SU-DHL-6 (cell line): Measurements from ENCODE around the gene ESF1.

Experiments
- H2AFZ ChIP-seq: fragments of 200-600 bp; sonication (generic); 2 replicates; pipeline ENCODE4 v1.6.1; 2014; ENCODE audit warnings: low read depth, mild to moderate bottlenecking, moderate library complexity, mixed read lengths, antibody characterized with exemption, low read length; ENCODE audit not compliant: severe bottlenecking
- H3F3A ChIP-seq: fragments of 200-600 bp; shearing (Covaris generic); 2 replicates; pipeline ENCODE4 v1.6.0; 2016; ENCODE audit warnings: antibody characterized with exemption, mild to moderate bottlenecking; ENCODE audit not compliant: insufficient read depth
- H3K27ac ChIP-seq: fragments of 200-600 bp; sonication (generic); 2 replicates; pipeline ENCODE4 v1.5.1; 2016; ENCODE audit warnings: low read depth, mild to moderate bottlenecking, low read length, moderate library complexity, mixed read lengths
- H3K27me3 ChIP-seq: fragments of 200-600 bp; sonication (generic), shearing (Covaris generic); 2 replicates; pipeline ENCODE4 v1.6.0; 2014; ENCODE audit warnings: mild to moderate bottlenecking, low read length
- H3K36me3 ChIP-seq: fragments of 200-600 bp; sonication (generic); 2 replicates; pipeline ENCODE4 v1.6.1; 2014; ENCODE audit warnings: mild to moderate bottlenecking, low read length, mixed read lengths
- H3K4me2 ChIP-seq: fragments of 300-600, 200-600 bp; shearing (Covaris generic), sonication (generic); 2 replicates; pipeline ENCODE4 v1.6.0; 2014; ENCODE audit warnings: low read length, low read depth, mild to moderate bottlenecking; ENCODE audit not compliant: poor library complexity, severe bottlenecking
- H3K4me3 ChIP-seq: fragments of 200-600 bp; sonication (generic); 2 replicates; pipeline ENCODE4 v1.5.1; 2014; ENCODE audit warnings: antibody characterized with exemption, low read length, mild to moderate bottlenecking, mixed read lengths; ENCODE audit not compliant: insufficient read depth, poor library complexity, severe bottlenecking
- H3K79me2 ChIP-seq: fragments of 200-600 bp; sonication (generic); 2 replicates; pipeline ENCODE4 v1.6.1; 2014; ENCODE audit warnings: mild to moderate bottlenecking, low read length, moderate library complexity; ENCODE audit not compliant: insufficient read depth
- H3K9ac ChIP-seq: fragments of 200-600 bp; sonication (generic); 2 replicates; pipeline ENCODE4 v1.7.0; 2014; ENCODE audit warnings: mild to moderate bottlenecking, low read length
- H3K9me2 ChIP-seq: fragments of 200-600 bp; sonication (generic); replicated peaks from 2 replicates; pipeline ENCODE4 v1.6.1; 2014; ENCODE audit warnings: low read length; ENCODE audit not compliant: insufficient read depth
- H3K9me3 ChIP-seq: fragments of 200-600 bp; sonication (generic); 2 replicates; pipeline ENCODE4 v1.6.1; 2014; ENCODE audit warnings: low read length, mixed read lengths; ENCODE audit not compliant: insufficient read depth
- H4K20me1 ChIP-seq: fragments of 200-600 bp; sonication (generic); 2 replicates; pipeline ENCODE4 v1.6.1; 2014; ENCODE audit warnings: low read depth, mild to moderate bottlenecking, antibody characterized with exemption, low read length, moderate library complexity, mixed read lengths
- CTCF ChIP-seq: fragments of 200-600 bp; sonication (generic); IDR thresholded peaks from one replicate; pipeline ENCODE4 v1.5.1; 2017; ENCODE audit warnings: antibody characterized with exemption, mild to moderate bottlenecking, low read length, moderate library complexity; ENCODE audit not compliant: insufficient read depth, poor library complexity, severe bottlenecking
- EZH2phosphoT487 ChIP-seq: fragments of 200-600 bp; sonication (generic), shearing (Covaris generic); conservative IDR thresholded peaks from 2 replicates; pipeline ENCODE4 v1.6.1; 2018; ENCODE audit warnings: mild to moderate bottlenecking, antibody characterized with exemption, low read length, moderate library complexity, mixed read lengths

The ESF1 gene

GRCh38 chr20:13799974-13800373 is 15.3 kb upstream of the ESF1 start:
- no peaks in the 10 kb centered on the region for H3F3A ChIP-seq
- no peak overlapping the region for H2AFZ ChIP-seq
- no peaks in the 10 kb centered on the region for H3K27me3 ChIP-seq
- H3K79me2 ChIP-seq = no peaks in the 10 kb centered on the region
- peaks cover 28% of the 10 kb centered on the region for H3K36me3 ChIP-seq
- no peaks in the 10 kb centered on the region for H3K9me3 ChIP-seq
- no peaks in the 10 kb centered on the region for H3K9me2 ChIP-seq
- no peak overlapping the region for H3K4me3 ChIP-seq
- H3K27ac ChIP-seq = no peak overlapping the region
- TF ChIP-seq EZH2phosphoT487 (no peak), CTCF (no peak)
- H4K20me1 ChIP-seq = no peaks in the 10 kb centered on the region
- no peak overlapping the region for H3K4me2 ChIP-seq
- H3K9ac ChIP-seq = no peak overlapping the region

GRCh38 chr20:13799040-13799439 is 14.3 kb upstream of the ESF1 start:
- Histone ChIP-seq H3K9ac (no peak overlapping the region), H3K4me3 (no peak overlapping the region), H3K79me2 (no peaks in the 10 kb centered on the region), H3F3A (no peaks in the 10 kb centered on the region), H3K9me3 (no peaks in the 10 kb centered on the region), H3K27me3 (no peaks in the 10 kb centered on the region), H2AFZ (no peak overlapping the region), H3K4me2 (no peak overlapping the region), H3K9me2 (no peaks in the 10 kb centered on the region), H4K20me1 (no peaks in the 10 kb centered on the region), H3K36me3 (peaks cover 21% of the 10 kb centered on the region), H3K27ac (no peak overlapping the region)
- TF ChIP-seq CTCF = no peak
- TF ChIP-seq EZH2phosphoT487 = no peak

GRCh38 chr20:13794667-13795066 is 9.9 kb upstream of the ESF1 start:
- no peak overlapping the region for H3K27ac ChIP-seq
- TF ChIP-seq EZH2phosphoT487 = no peak
- no peak for TF ChIP-seq CTCF
- H3K9me2 ChIP-seq = no peaks in the 10 kb centered on the region
- H3K9me3 ChIP-seq = no peaks in the 10 kb centered on the region
- no peak overlapping the region for H3K4me2 ChIP-seq
- H2AFZ ChIP-seq = no peak overlapping the region
- H3K36me3 ChIP-seq = peaks cover 21% of the 10 kb centered on the region
- H4K20me1 ChIP-seq = no peaks in the 10 kb centered on the region
- no peaks in the 10 kb centered on the region for H3K79me2 ChIP-seq
- no peaks in the 10 kb centered on the region for H3F3A ChIP-seq
- H3K27me3 ChIP-seq = no peaks in the 10 kb centered on the region
- no peak overlapping the region for H3K9ac ChIP-seq
- H3K4me3 ChIP-seq = no peak overlapping the region

GRCh38 chr20:13793001-13793400 is 8.3 kb upstream of the ESF1 start:
- TF ChIP-seq CTCF (no peak), EZH2phosphoT487 (no peak)
- Histone ChIP-seq H3K36me3 (peaks cover 21% of the 10 kb centered on the region), H3K4me2 (no peak overlapping the region), H3K27ac (no peak overlapping the region), H4K20me1 (0 out of 2 replicates have a peak, but pooled peaks cover 5% of the 10 kb centered on the region), H3K9ac (no peak overlapping the region), H2AFZ (no peak overlapping the region), H3K27me3 (no peaks in the 10 kb centered on the region), H3K9me3 (no peaks in the 10 kb centered on the region), H3F3A (0 out of 2 replicates have a peak, but pooled peaks cover 3% of the 10 kb centered on the region), H3K79me2 (no peaks in the 10 kb centered on the region), H3K9me2 (no peaks in the 10 kb centered on the region), H3K4me3 (no peak overlapping the region)
